ENCODE results near the gene ETV6.
A peak's percentile ranks its signal among the peaks of the same experiment; 100 is the strongest.

ETV6 gene

GRCh38 chr12:11663130-11663529 is 13.7 kb downstream of the ETV6 start:
- no peaks in the 10 kb centered on the region for H3K9me3 ChIP-seq (ENCODE audit: insufficient read depth, low read depth, low read length)
- no peak overlapping the region for H3K4me3 ChIP-seq (ENCODE audit: low read length, poor library complexity, severe bottlenecking)
- peak overlapping the region; percentile 42 for H3K4me2 ChIP-seq (ENCODE audit: low read depth, low read length, poor library complexity, severe bottlenecking)
- TF ChIP-seq EZH2phosphoT487 (IDR thresholded peaks at IDR 0.05; ENCODE audit: borderline replicate concordance) (no peak), CTCF (conservative IDR thresholded peaks at IDR 0.05; ENCODE audit: low read length) (no peak)
- no peak overlapping the region for H3K9ac ChIP-seq (ENCODE audit: low read depth, low read length, poor library complexity, severe bottlenecking)
- peaks cover 81% of the 10 kb centered on the region for H4K20me1 ChIP-seq (ENCODE audit: insufficient read depth, low read length, poor library complexity, severe bottlenecking)
- peaks cover 27% of the 10 kb centered on the region for H3K4me1 ChIP-seq (ENCODE audit: insufficient read depth, low read length, poor library complexity, severe bottlenecking)
- H3K36me3 ChIP-seq (ENCODE audit: insufficient read depth, low read length) = peaks cover 37% of the 10 kb centered on the region; the same call in 1 of the 2 replicates
- H3F3A ChIP-seq (ENCODE audit: low read depth) = no peaks in the 10 kb centered on the region
- no peaks in the 10 kb centered on the region for H3K27me3 ChIP-seq (ENCODE audit: insufficient read depth, low read length, poor library complexity, severe bottlenecking)
- H3K9me2 ChIP-seq (replicated peaks; ENCODE audit: low read depth, low read length) = no peaks in the 10 kb centered on the region
- peaks cover 100% of the 10 kb centered on the region for H3K79me2 ChIP-seq (ENCODE audit: insufficient read depth, low read length)
- H2AFZ ChIP-seq (ENCODE audit: low read length) = no peak overlapping the region

DNA sequence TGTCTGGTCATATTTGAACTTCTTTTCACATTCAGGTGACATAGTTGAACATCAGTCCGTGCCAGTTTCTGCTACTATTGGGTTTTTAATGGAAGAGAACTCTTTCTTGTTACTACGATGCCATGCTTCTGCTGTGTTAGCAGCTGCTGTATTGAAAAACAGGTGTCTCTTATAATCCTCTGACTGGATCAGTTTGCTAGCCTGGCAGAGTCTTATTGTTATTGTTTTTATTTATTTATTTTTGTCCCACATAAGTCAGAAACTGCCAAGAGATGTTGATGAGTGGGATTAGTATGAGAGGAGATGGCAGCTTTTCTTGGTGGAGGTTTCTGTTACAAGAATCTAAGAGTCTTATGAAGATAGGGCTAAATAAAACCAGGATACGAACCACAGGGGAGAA is 14.6 kb downstream of the ETV6 start:
- Histone ChIP-seq H4K20me1 (ENCODE audit: insufficient read depth, low read length, poor library complexity, severe bottlenecking) (peaks cover 81% of the 10 kb centered on the region), H3K9ac (ENCODE audit: low read depth, low read length, poor library complexity, severe bottlenecking) (no peak overlapping the region), H3K4me3 (ENCODE audit: low read length, poor library complexity, severe bottlenecking) (no peak overlapping the region), H3K27me3 (ENCODE audit: insufficient read depth, low read length, poor library complexity, severe bottlenecking) (no peaks in the 10 kb centered on the region), H3K4me1 (ENCODE audit: insufficient read depth, low read length, poor library complexity, severe bottlenecking) (peaks cover 18% of the 10 kb centered on the region), H3F3A (ENCODE audit: low read depth) (no peaks in the 10 kb centered on the region), H2AFZ (ENCODE audit: low read length) (no peak overlapping the region), H3K36me3 (ENCODE audit: insufficient read depth, low read length) (peaks cover 37% of the 10 kb centered on the region; the same call in 1 of the 2 replicates), H3K4me2 (ENCODE audit: low read depth, low read length, poor library complexity, severe bottlenecking) (peak overlapping the region; percentile 12), H3K9me2 (replicated peaks; ENCODE audit: low read depth, low read length) (no peaks in the 10 kb centered on the region), H3K79me2 (ENCODE audit: insufficient read depth, low read length) (peaks cover 100% of the 10 kb centered on the region), H3K9me3 (ENCODE audit: insufficient read depth, low read depth, low read length) (no peaks in the 10 kb centered on the region)
- TF ChIP-seq CTCF (conservative IDR thresholded peaks at IDR 0.05; ENCODE audit: low read length) = no peak
- TF ChIP-seq EZH2phosphoT487 (IDR thresholded peaks at IDR 0.05; ENCODE audit: borderline replicate concordance) = no peak

DNA sequence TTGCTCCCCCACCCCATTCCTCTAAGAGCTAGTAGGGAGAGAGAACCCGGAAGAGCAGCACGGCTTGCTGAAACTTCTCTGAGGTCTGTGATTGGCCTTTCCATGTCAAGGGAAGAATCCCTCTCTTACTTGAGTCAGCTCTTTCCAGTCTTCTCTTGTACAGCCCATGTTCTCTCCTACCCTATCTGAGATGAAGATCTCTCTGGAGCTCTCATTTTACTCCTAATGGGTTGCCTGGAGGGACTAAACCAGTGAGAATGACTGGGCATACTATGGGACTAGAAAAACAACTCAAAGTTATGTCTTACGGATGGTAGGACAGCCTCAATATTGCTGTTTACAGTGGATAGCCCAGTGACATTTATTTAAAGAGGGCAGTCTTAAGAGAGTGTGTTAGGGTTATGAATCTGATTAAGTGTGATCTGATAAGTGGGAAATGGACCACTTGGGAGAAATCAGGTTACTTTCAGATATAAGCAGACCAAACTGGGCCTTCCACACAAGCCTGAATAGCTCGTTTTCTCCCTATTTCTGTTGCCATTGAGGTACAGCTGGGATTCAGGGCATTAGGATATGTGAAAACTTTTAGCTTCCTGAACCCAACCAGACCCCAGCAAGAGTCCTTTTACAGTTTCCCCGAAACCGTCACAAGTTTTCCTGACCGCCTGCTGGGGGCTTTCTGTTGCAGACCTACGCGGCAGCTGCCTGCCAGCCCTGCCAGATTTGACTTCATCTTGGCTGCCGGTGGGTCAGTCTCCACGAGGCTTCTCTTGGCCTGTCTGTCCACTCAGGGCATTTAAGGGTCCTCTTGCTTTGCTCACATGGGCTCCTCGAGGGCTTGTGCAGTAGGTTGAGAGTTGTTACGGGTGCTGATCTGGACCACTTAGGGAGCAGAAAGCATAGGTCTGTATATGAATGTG is 16.9 kb downstream of the ETV6 start:
- Histone ChIP-seq H3K79me2 (ENCODE audit: insufficient read depth, low read length) (peaks cover 100% of the 10 kb centered on the region), H3K4me1 (ENCODE audit: insufficient read depth, low read length, poor library complexity, severe bottlenecking) (peaks cover 10% of the 10 kb centered on the region), H3K9me3 (ENCODE audit: insufficient read depth, low read depth, low read length) (no peaks in the 10 kb centered on the region), H3K36me3 (ENCODE audit: insufficient read depth, low read length) (peaks cover 33% of the 10 kb centered on the region; the same call in 1 of the 2 replicates), H2AFZ (ENCODE audit: low read length) (no peak overlapping the region), H3K9me2 (replicated peaks; ENCODE audit: low read depth, low read length) (no peaks in the 10 kb centered on the region), H3K4me2 (ENCODE audit: low read depth, low read length, poor library complexity, severe bottlenecking) (peak overlapping the region; percentile 2), H3K9ac (ENCODE audit: low read depth, low read length, poor library complexity, severe bottlenecking) (no peak overlapping the region), H3F3A (ENCODE audit: low read depth) (no peaks in the 10 kb centered on the region), H4K20me1 (ENCODE audit: insufficient read depth, low read length, poor library complexity, severe bottlenecking) (peaks cover 84% of the 10 kb centered on the region), H3K4me3 (ENCODE audit: low read length, poor library complexity, severe bottlenecking) (no peak overlapping the region), H3K27me3 (ENCODE audit: insufficient read depth, low read length, poor library complexity, severe bottlenecking) (no peaks in the 10 kb centered on the region)
- TF ChIP-seq CTCF (conservative IDR thresholded peaks at IDR 0.05; ENCODE audit: low read length) (no peak), EZH2phosphoT487 (IDR thresholded peaks at IDR 0.05; ENCODE audit: borderline replicate concordance) (no peak)
